ENCODE results near the gene PDHX.
"Not testable (repeated sequence)": the region's sequence is repeated elsewhere in the genome, so short reads cannot be mapped to it uniquely, and the experiment has no call there.

Gene PDHX

GRCh38 chr11:35028007-35028406 lies 111.6 kb downstream of the PDHX start:
- DNase-seq: not testable (repeated sequence)

GRCh38 chr11:35029979-35030682 lies 113.7 kb downstream of the PDHX start:
- no peak for DNase-seq

GRCh38 chr11:35030716-35031213 lies 114.3 kb downstream of the PDHX start:
- no peak for DNase-seq

- DNase-seq: no peak
These were observed 114.9 kb downstream of the PDHX start for GRCh38 chr11:35031346-35031745.

- DNase-seq: no peak
These were observed 115.4 kb downstream of the PDHX start for GRCh38 chr11:35031867-35032266.

GRCh38 chr11:35033011-35033410 lies 116.6 kb downstream of the PDHX start:
- no peak for DNase-seq

- DNase-seq: no peak
These were observed 118.0 kb downstream of the PDHX start for GRCh38 chr11:35034401-35034800.

- DNase-seq: peak; percentile 88
These were observed 119.5 kb downstream of the PDHX start for GRCh38 chr11:35035894-35036408.

- no peak for DNase-seq
These were observed 120.2 kb downstream of the PDHX start for GRCh38 chr11:35036639-35037038.

GRCh38 chr11:35038211-35038928 lies 122.0 kb downstream of the PDHX start:
- DNase-seq: no peak

- no peak for DNase-seq
These were observed 122.7 kb downstream of the PDHX start for GRCh38 chr11:35039076-35039475.

- DNase-seq: peak; percentile 78
These were observed 124.0 kb downstream of the PDHX start for GRCh38 chr11:35040221-35040942.

GRCh38 chr11:35041070-35041554 lies 124.7 kb downstream of the PDHX start:
- DNase-seq: no peak

- no peak for DNase-seq
These were observed 125.8 kb downstream of the PDHX start for GRCh38 chr11:35042224-35042623.

GRCh38 chr11:35042913-35043312 lies 126.5 kb downstream of the PDHX start:
- no peak for DNase-seq

GRCh38 chr11:35043936-35044335 lies 127.5 kb downstream of the PDHX start:
- DNase-seq: no peak

GRCh38 chr11:35045236-35045820 lies 128.9 kb downstream of the PDHX start:
- DNase-seq: peak; percentile 66

All from KG1 (cell line).